HepG2 (cell line): ENCODE results near the gene SETD2. TPM values are rescaled to one million over a fixed set of nuclear protein-coding genes. Genes with fewer than 3 reads are reported as not detected.

Source experiments
- CCDC6 ChIP-seq: sonication (generic); formaldehyde crosslinking; IDR thresholded peaks from 2 replicates; pipeline ENCODE4 v1.8.1; 2022; ENCODE audit warnings: mild to moderate bottlenecking, missing genetic modification reagents, moderate library complexity
- HNRNPH1 ChIP-seq: fragments of 200-400 bp; formaldehyde crosslinking; optimal IDR thresholded peaks from 2 replicates; pipeline ENCODE3; 2017; ENCODE audit warnings: mild to moderate bottlenecking, low read depth, low read length
- KLF6 ChIP-seq: IDR thresholded peaks from 2 replicates; pipeline ENCODE4 v1.8.0; 2016; ENCODE audit warnings: missing biosample characterization, missing genetic modification reagents
- MBD4 ChIP-seq: IDR thresholded peaks from 2 replicates; pipeline ENCODE4 v1.6.1; 2012; ENCODE audit warnings: low read length, inconsistent platforms, borderline replicate concordance
- MBNL3 ChIP-seq: fragments of 250-450 bp; sonication (Bioruptor Pico); conservative IDR thresholded peaks from 2 replicates; pipeline ENCODE4 v1.8.0; 2022; ENCODE audit warnings: mild to moderate bottlenecking, inconsistent platforms
- NKX3-1 ChIP-seq: sonication (generic); formaldehyde crosslinking; IDR thresholded peaks from 2 replicates; pipeline ENCODE4 v1.5.0; 2020; ENCODE audit warnings: missing genetic modification reagents
- PCBP2 ChIP-seq: fragments of 200-400 bp; formaldehyde crosslinking; optimal IDR thresholded peaks from 2 replicates; pipeline ENCODE3; 2018; ENCODE audit warnings: low read length, low read depth; ENCODE audit not compliant: poor library complexity, severe bottlenecking
- RBM39 ChIP-seq: fragments of 200-400 bp; formaldehyde crosslinking; IDR thresholded peaks from one replicate; pipeline ENCODE4 v1.6.1; 2018; ENCODE audit warnings: antibody characterized with exemption, mild to moderate bottlenecking, low read depth, low read length; ENCODE audit not compliant: poor library complexity, severe bottlenecking
- RORA ChIP-seq: sonication (generic); formaldehyde crosslinking; IDR thresholded peaks from 2 replicates; pipeline ENCODE4 v1.5.0; 2020; ENCODE audit warnings: mild to moderate bottlenecking, missing genetic modification reagents, moderate library complexity
- SAP130 ChIP-seq: IDR thresholded peaks from 2 replicates; pipeline ENCODE4 v1.6.1; 2016; ENCODE audit warnings: low read depth
- ZKSCAN5 ChIP-seq: sonication (generic); formaldehyde crosslinking; IDR thresholded peaks from 2 replicates; pipeline ENCODE4 v1.5.1; 2020; ENCODE audit warnings: mild to moderate bottlenecking, missing genetic modification reagents
- ZNF367 ChIP-seq: sonication (generic); formaldehyde crosslinking; IDR thresholded peaks from 2 replicates; pipeline ENCODE4 v1.4.0; 2020; ENCODE audit warnings: missing genetic modification reagents, borderline replicate concordance
- ZNF510 ChIP-seq: sonication (generic); formaldehyde crosslinking; IDR thresholded peaks from 2 replicates; pipeline ENCODE4 v1.4.0; 2020; ENCODE audit warnings: low read depth, mild to moderate bottlenecking, missing genetic modification reagents
- ZNF7 ChIP-seq: IDR thresholded peaks from 2 replicates; pipeline ENCODE4 v1.6.1; 2016; ENCODE audit warnings: missing biosample characterization, missing genetic modification reagents
- ZNF772 ChIP-seq: sonication (generic); formaldehyde crosslinking; IDR thresholded peaks from 2 replicates; pipeline ENCODE4 v1.5.0; 2020; ENCODE audit warnings: mild to moderate bottlenecking, missing genetic modification reagents
- polyA plus RNA-seq, 8 experiments: library from polyadenylated mRNA; depleted of rRNA in 3 of 8; stranded (reverse) in 7 of 8; unstranded in 1 of 8; fragments of >200 nt; fragmentation: Illumina TruSeq in 4 of 8; extraction: Trizol in 4 of 8; gene quantifications; 2 replicates each; pipeline versions ENCODE4 v1.2.1 to v1.2.3, GENCODE V29; 2011 to 2016; ENCODE audit warnings: low read depth in 4 of 8, missing spikeins in 1 of 8, mixed read lengths in 1 of 8; ENCODE audit not compliant: insufficient read depth in 1 of 8
- total RNA-seq, 5 experiments: library from RNA; depleted of rRNA; stranded (reverse); fragments of >200 nt; fragmentation: Illumina TruSeq; extraction: Trizol; gene quantifications; 2 replicates each; pipeline ENCODE4 v1.2.3, GENCODE V29; 2016; ENCODE audit warnings: low read depth in 1 of 5
- TF ChIP-seq, protein P1 (sequence below): sonication (generic); formaldehyde crosslinking; IDR thresholded peaks from 2 replicates; pipeline ENCODE4 v1.9.0; 2021; ENCODE audit warnings: mild to moderate bottlenecking, missing genetic modification reagents
- TF ChIP-seq, protein P2 (sequence below): sonication (generic); formaldehyde crosslinking; IDR thresholded peaks from 2 replicates; pipeline ENCODE4 v1.8.0; 2022; ENCODE audit warnings: mild to moderate bottlenecking, missing genetic modification reagents
- TF ChIP-seq, protein P3 (sequence below): sonication (generic); formaldehyde crosslinking; IDR thresholded peaks from 2 replicates; pipeline ENCODE4 v1.5.0; 2020; ENCODE audit warnings: missing genetic modification reagents
- TF ChIP-seq, protein P4 (sequence below): sonication (generic); formaldehyde crosslinking; IDR thresholded peaks from 2 replicates; pipeline ENCODE4 v1.4.0; 2020; ENCODE audit warnings: missing genetic modification reagents; ENCODE audit errors: not compliant biosample characterization
- TF ChIP-seq, protein P5 (sequence below): sonication (generic); formaldehyde crosslinking; IDR thresholded peaks from 2 replicates; pipeline ENCODE4 v1.8.1; 2023; ENCODE audit warnings: mild to moderate bottlenecking, missing genetic modification reagents, borderline replicate concordance

SETD2 gene
- total and polyA plus RNA-seq, 2 of the 13 experiments (the other 11 are each of a cell fraction or from before 2014, with no cell fraction given) = 14.2 to 24.2 TPM

DNA sequence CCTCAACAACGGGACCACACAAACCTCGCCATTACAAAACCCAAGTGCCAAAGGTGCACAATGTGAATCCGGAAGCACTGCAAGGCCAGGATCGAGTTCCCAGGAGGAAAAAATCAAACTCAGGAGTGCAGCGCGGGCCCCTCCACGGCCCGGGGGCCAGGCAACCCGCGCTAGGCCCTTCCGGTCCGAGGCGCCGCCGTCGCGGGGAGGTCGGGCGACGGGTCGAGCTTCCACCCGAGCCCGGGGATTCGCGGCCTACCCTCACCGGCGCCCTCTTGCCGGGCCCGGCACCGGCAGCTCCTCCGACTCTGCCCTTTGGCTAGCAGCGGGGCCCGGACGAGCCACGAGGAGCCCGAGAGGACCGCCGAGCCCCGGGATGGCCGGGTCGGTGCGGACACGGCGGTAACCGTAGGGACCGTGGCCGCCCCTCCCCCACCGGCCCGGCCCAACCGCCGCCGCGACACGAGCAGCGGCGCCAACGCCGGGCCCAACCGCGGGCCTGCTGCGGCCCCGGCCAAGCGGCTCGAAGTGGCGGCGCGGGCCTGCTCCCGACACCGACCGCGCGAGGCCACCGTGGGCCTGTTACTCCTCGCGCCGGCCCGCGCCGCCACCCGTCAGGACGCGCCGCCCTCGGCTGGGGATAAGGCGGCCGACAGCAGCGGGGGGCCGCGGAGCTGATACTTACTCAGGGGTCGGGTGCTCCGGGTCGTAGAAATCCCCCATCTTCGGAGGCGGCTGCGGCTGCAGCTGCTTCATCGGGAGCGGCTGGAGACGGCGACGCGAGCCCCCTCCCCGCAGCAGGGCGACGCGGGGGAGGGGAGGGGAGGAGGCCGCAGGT, 525 bp downstream of the SETD2 start (continued):
- TF ChIP-seq, protein P1, sequence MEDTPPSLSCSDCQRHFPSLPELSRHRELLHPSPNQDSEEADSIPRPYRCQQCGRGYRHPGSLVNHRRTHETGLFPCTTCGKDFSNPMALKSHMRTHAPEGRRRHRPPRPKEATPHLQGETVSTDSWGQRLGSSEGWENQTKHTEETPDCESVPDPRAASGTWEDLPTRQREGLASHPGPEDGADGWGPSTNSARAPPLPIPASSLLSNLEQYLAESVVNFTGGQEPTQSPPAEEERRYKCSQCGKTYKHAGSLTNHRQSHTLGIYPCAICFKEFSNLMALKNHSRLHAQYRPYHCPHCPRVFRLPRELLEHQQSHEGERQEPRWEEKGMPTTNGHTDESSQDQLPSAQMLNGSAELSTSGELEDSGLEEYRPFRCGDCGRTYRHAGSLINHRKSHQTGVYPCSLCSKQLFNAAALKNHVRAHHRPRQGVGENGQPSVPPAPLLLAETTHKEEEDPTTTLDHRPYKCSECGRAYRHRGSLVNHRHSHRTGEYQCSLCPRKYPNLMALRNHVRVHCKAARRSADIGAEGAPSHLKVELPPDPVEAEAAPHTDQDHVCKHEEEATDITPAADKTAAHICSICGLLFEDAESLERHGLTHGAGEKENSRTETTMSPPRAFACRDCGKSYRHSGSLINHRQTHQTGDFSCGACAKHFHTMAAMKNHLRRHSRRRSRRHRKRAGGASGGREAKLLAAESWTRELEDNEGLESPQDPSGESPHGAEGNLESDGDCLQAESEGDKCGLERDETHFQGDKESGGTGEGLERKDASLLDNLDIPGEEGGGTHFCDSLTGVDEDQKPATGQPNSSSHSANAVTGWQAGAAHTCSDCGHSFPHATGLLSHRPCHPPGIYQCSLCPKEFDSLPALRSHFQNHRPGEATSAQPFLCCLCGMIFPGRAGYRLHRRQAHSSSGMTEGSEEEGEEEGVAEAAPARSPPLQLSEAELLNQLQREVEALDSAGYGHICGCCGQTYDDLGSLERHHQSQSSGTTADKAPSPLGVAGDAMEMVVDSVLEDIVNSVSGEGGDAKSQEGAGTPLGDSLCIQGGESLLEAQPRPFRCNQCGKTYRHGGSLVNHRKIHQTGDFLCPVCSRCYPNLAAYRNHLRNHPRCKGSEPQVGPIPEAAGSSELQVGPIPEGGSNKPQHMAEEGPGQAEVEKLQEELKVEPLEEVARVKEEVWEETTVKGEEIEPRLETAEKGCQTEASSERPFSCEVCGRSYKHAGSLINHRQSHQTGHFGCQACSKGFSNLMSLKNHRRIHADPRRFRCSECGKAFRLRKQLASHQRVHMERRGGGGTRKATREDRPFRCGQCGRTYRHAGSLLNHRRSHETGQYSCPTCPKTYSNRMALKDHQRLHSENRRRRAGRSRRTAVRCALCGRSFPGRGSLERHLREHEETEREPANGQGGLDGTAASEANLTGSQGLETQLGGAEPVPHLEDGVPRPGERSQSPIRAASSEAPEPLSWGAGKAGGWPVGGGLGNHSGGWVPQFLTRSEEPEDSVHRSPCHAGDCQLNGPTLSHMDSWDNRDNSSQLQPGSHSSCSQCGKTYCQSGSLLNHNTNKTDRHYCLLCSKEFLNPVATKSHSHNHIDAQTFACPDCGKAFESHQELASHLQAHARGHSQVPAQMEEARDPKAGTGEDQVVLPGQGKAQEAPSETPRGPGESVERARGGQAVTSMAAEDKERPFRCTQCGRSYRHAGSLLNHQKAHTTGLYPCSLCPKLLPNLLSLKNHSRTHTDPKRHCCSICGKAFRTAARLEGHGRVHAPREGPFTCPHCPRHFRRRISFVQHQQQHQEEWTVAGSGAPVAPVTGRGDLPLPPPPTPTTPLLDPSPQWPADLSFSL (CRISPR knock-in tag) = peak; percentile 84
- TF ChIP-seq SAP130 = peak; percentile 80
- no peak for TF ChIP-seq MBD4
- TF ChIP-seq, protein P2, sequence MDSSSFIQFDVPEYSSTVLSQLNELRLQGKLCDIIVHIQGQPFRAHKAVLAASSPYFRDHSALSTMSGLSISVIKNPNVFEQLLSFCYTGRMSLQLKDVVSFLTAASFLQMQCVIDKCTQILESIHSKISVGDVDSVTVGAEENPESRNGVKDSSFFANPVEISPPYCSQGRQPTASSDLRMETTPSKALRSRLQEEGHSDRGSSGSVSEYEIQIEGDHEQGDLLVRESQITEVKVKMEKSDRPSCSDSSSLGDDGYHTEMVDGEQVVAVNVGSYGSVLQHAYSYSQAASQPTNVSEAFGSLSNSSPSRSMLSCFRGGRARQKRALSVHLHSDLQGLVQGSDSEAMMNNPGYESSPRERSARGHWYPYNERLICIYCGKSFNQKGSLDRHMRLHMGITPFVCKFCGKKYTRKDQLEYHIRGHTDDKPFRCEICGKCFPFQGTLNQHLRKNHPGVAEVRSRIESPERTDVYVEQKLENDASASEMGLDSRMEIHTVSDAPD (CRISPR knock-in tag) = no peak
- TF ChIP-seq ZNF510 (CRISPR knock-in tag) = no peak; the same call in 1 of the 2 replicates
- peak; percentile 84; the same call in 1 of the 2 replicates for TF ChIP-seq KLF6 (CRISPR knock-in tag)
- peak; percentile 39; the same call in 1 of the 2 replicates for TF ChIP-seq CCDC6
- TF ChIP-seq ZKSCAN5 = no peak
- no peak for TF ChIP-seq HNRNPH1
- TF ChIP-seq, protein P3, sequence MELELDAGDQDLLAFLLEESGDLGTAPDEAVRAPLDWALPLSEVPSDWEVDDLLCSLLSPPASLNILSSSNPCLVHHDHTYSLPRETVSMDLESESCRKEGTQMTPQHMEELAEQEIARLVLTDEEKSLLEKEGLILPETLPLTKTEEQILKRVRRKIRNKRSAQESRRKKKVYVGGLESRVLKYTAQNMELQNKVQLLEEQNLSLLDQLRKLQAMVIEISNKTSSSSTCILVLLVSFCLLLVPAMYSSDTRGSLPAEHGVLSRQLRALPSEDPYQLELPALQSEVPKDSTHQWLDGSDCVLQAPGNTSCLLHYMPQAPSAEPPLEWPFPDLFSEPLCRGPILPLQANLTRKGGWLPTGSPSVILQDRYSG (CRISPR knock-in tag) = peak; percentile 89; the same call in 1 of the 2 replicates
- no peak for TF ChIP-seq ZNF7 (CRISPR knock-in tag)
- TF ChIP-seq, protein P4, sequence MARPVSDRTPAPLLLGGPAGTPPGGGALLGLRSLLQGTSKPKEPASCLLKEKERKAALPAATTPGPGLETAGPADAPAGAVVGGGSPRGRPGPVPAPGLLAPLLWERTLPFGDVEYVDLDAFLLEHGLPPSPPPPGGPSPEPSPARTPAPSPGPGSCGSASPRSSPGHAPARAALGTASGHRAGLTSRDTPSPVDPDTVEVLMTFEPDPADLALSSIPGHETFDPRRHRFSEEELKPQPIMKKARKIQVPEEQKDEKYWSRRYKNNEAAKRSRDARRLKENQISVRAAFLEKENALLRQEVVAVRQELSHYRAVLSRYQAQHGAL (CRISPR knock-in tag) = no peak
- no peak for TF ChIP-seq PCBP2
- no peak for TF ChIP-seq RORA (CRISPR knock-in tag)
- no peak for TF ChIP-seq ZNF367 (CRISPR knock-in tag)
- TF ChIP-seq MBNL3 (CRISPR knock-in tag) = no peak
- TF ChIP-seq RBM39 = peak; percentile 77
- TF ChIP-seq, protein P5, sequence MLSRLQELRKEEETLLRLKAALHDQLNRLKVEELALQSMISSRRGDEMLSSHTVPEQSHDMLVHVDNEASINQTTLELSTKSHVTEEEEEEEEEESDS = no peak
- TF ChIP-seq ZNF772 (CRISPR knock-in tag) = peak; percentile 31; the same call in 1 of the 2 replicates
- peak; percentile 25; the same call in 1 of the 2 replicates for TF ChIP-seq NKX3-1 (CRISPR knock-in tag)
